HG03139 (cell line): ENCODE data around the gene ARHGAP24.
A peak's percentile ranks its signal among the peaks of the same experiment; 100 is the strongest.

Experiments used
- ATAC-seq: cut with Tn5 transposase; IDR thresholded peaks from one replicate; pipeline ENCODE4 v1.9.1; 2021; ENCODE audit not compliant: unreplicated experiment

Gene ARHGAP24

GRCh38 chr4:86043755-86044592, 569.0 kb downstream of the ARHGAP24 start:
- peak; percentile 51 for ATAC-seq

GRCh38 chr4:86044593-86044985, 569.6 kb downstream of the ARHGAP24 start:
- ATAC-seq = no peak

GRCh38 chr4:86048426-86048825, 573.5 kb downstream of the ARHGAP24 start:
- no peak for ATAC-seq

GRCh38 chr4:86050496-86050895, 575.5 kb downstream of the ARHGAP24 start:
- no peak for ATAC-seq
